ENCODE data around the gene SRSF2. TPM values are rescaled to one million over a fixed set of nuclear protein-coding genes. Genes with fewer than 3 reads are reported as not detected.
"Not testable (repeated sequence)": the region's sequence is repeated elsewhere in the genome, so short reads cannot be mapped to it uniquely, and the experiment has no call there.

SRSF2 gene
- polyA plus RNA-seq, 12 donors: 169 to 490 (median 233) TPM

GRCh38 chr17:76707985-76708807, 28.9 kb downstream of the SRSF2 start:
- peak; percentile 61 for DNase-seq

DNA sequence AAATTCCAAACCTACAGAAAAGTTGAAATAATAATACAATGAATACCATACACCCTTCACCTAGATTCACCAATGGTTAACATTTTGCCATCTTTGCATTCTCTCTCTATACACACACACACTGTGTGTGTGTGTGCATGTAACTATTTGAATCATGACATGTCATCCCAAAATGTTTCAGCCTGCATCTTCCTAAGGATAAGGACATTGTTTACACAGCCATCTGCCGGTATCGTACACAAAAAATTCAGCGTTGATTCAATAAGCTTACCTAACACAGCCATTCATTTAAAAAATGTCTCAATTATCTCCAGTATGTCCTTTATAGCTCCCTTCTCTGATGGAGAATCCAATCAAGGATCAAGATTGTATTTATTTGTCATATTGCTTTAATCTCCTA, 30.3 kb downstream of the SRSF2 start:
- DNase-seq: no peak

DNA sequence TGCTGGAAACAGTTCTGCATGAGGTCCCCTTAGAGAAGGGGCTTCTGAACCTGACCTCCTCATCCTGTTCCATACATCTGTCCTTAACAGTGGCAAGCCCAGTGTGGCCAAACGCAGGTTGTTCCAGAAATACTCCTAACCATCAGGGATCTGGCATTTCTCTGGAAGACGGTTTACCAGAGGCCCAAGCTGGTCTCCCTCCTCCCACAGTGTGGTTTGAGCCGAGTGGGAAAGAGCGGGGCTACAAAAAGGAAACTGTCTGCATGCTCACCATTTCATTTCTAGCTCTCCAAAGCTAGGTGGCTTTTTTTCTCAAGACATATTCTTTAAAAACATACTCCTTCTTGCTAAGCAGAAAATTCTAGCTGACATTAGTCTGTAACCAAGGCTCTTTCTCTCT, 32.3 kb downstream of the SRSF2 start:
- no peak for DNase-seq

GRCh38 chr17:76702941-76703637, 34.0 kb downstream of the SRSF2 start:
- no peak for DNase-seq

GRCh38 chr17:76702076-76702475, 35.1 kb downstream of the SRSF2 start:
- no peak for DNase-seq

DNA sequence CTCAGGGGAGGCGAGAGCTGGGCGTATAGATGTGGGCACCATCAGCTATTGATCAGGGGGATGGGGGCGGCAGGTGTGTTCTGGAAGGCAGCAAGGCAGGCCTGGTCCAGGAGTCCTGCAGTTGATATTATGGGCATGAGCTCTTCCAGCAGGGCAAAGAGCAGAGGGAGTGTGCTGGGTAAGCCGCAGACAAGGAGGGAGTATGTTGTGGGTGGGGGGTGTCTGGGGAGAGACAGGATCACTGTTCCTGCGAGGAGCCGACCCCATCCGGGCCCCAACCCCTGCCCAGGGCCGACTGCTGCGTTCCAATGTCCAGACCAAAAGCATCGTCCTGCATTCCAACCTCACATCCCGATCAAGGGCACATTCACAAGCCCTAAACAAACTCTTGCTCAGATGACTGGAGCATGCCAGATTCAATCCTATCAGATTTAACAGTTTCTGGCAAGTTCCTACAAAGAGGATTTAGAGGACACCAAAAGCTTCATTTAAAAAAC, 35.6 kb downstream of the SRSF2 start:
- no peak for DNase-seq

- peak; percentile 84 for DNase-seq
Observed at GRCh38 chr17:76700617-76701470, 36.3 kb downstream of the SRSF2 start.

- peak; percentile 79 for DNase-seq
Observed at GRCh38 chr17:76700270-76700616, 36.9 kb downstream of the SRSF2 start.

DNA sequence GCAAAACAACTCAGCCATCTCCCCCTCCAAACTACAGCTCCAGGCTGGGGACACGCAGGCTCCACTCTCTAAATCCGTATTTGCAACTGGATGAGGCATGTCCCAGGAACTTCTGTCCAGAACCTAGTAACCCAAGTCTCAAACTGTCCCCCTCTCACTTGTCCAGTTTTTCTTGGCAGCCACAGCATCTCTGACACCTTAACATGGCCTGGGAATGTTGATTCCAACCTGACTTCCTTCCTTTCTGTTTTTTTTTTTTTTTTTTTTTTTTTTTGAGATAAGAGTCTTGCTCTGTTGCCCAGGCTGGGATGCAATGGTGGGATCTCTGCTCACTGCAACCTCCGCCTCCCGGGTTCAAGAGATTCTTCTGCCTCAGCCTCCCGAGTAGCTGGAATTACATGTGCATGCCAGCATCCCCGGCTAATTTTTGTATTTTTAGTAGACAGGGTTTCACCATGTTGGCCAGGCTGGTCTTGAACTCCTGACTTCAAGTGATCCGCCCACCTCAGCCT, 38.6 kb downstream of the SRSF2 start:
- not testable (repeated sequence) for DNase-seq

DNA sequence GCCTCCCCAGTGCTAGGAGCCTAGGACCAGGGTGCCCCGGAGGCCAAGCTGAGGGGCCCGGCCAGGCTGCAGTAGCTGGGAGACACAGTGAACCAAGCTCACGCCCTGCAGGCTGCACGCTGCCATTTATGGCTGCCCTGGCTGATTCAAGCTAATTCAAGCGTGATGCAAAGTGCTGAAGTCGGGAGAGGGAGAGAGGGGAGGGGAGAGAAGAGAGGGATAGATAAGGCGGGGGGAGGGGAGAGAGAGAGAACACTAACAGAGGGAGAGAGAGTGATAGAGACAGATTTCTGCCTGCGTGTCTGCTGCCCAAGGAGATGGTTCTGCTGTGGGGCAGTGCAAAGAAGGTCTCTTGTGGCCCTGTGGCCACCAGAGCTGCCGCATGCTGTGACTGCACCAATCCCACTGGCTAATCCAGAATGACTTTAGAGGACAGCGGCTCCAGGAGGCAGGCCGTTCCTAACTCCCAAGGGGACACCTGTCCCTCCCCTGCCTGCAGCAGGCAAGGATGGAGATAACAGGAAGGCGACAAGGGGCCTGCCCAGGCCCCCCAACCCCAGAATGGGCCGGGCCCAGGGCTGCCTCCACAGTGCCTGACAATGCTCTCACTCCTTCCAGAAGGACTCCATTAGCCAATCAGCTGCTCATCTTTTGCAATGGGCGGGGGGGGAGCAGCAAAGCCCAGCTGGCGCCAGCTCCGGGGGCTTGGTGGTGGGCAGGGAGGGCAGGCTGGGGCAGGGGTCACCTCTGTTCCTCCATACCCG, 39.2 kb downstream of the SRSF2 start:
- no peak for DNase-seq

DNA sequence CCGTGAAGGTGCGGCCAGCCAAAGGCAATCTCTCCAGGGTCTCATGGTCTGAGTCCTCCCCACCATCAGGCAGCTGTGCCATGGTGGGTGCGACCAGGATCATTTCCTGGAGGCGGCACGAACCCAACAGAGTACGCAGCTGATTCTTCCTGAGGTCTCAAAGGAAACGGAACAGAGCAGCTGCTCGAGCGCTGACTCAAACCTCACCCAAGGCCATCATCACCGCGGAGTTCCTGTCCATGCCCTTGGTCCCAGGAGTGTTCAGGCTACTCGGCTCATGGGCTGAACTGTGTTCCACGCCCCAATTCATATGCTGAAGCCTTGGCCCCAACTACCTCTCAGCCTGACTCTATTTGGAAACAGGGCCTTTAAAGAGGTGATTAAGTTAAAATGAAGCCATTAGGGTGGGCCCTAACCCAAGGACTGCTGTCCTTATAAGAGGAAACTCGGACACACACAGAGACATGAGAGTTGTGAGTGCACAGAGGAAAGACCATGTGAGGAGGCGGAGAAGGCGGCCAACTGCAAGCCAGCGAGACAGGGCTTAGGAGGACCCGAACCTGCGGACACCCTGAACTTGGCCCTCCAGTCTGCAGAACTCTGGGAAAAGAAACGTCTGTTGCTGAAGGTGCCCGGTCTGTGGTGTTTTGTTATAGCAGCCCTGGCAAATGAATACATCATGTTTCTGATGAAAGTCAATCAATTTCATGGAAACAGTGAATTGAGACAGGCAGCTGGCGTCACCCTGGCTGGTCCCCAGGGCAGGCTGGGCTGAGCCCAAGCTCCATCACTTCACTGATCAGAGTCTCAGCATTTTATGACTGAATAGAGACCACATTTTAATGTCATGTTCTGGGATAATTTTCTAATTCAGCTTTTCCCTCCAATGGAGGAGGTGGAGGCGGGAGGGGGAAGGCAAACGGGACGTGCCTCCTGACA, 40.1 kb downstream of the SRSF2 start:
- DNase-seq: no peak

DNA sequence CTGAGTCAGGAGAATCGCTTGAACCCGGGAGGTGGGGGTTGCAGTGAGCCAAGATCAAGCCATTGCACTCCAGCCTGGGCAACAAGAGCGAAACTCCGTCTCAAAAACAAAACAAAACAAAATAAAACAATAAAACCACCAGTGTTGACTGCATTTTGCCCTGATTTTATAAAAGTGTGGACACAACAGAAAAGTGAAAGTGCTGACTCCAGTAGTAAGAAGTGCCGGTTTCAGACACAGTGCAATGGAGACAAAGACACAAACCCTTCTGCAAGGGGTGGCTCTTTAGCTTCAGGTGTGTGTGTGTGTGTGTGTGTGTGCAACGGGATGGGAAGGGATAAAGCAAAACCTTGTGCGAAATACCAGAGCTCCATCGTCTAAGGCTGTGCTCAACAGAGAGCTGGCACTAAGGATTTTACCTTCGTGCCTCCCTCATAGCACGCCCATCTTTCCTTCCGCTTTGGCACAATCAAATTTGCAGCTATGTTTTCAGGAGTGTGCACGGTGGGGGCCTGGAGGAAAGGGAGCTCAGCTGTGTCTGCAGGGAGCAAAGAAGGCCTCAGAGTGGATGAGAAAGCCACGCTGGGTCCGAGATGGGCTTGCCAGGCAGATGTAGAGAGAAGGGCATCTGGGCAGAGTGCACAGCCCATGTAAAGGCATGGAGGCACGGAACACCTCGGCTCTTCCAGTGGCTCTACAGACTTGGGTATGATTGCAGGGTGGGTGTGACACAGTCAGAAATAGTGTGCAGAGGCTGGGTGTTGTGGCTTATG, 41.9 kb downstream of the SRSF2 start:
- DNase-seq: no peak

DNA sequence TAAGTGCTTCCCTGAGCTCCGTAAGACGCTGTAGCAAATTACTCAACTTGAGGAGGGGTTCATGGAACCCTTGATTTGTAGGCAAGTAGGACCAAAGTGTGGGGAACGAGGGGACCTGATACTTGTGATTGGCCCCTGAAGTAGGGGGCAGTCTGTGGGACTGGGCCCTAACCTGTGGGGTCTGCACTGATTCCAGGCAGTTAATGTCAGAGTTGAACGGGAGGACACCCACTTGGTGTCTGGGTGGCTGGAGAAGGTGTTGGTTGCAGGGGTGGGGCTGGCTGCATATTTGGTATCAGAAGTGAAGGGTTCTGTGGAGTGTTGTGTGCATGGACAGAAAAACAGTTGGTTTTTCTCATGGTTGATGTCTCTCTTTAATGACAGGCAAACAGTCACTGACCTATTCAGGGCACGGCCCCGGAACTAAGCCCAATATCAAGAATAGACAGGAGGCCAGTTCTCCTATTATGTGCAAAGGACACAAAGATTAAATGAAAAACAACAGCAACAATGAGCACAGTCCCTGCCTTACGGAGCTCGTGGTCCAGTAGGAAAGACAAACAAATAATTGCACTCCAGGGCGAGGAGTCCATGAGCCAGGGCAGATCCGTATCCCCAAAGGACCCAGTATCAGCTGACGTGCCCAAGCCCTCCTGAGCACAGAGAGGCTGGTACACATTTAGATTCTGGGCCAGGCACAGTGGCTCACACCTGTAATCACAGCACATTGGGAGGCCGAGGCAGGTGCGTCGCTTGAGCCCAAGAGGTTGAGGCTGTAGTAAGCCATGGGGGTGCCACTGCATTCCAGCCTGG, 45.5 kb downstream of the SRSF2 start:
- DNase-seq: no peak

DNA sequence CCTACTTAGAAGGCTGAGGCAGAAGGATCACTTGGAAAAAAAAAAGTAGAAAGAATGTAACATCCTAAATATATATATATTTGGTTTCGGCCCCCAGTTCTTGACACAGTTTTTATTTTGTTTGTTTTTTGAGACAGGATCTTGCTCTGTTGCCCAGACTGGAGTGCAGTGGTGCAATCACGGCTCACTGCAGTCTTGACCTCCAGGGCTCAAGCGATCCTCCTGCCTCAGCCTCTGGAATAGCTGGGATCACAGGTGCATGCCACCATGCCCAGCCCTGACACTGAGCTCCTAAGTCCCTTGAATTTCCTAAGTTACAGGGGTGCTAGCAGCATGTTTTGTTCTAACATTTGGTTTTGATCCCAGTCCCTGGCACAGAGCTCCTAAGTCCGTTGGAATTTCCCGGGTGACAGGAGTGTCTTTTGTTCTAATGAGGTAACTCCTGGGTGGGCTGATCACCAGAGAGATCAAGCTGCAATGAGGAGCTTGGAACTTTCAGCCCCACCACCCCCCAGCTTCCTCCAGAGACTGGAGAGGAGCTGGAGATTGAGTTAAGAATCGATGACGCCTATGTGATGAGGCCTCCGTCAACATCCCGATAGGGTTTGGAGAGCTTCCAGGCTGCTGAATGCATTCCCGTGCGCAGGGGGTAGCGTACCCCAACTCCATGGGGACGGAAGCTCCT, 46.4 kb downstream of the SRSF2 start:
- no peak for DNase-seq

- DNase-seq: no peak
Observed at GRCh38 chr17:76689859-76690258, 47.3 kb downstream of the SRSF2 start.

GRCh38 chr17:76688165-76688622, 48.9 kb downstream of the SRSF2 start:
- no peak for DNase-seq

- DNase-seq: peak; percentile 66
Observed at GRCh38 chr17:76687298-76688164, 49.6 kb downstream of the SRSF2 start.
